ENCODE data around the gene ZBTB8A. TPM values are rescaled to one million over a fixed set of nuclear protein-coding genes. Genes with fewer than 3 reads are reported as not detected.

ZBTB8A gene
- total RNA-seq, 1 experiment from 2014 or later, result 11.5 TPM

DNA sequence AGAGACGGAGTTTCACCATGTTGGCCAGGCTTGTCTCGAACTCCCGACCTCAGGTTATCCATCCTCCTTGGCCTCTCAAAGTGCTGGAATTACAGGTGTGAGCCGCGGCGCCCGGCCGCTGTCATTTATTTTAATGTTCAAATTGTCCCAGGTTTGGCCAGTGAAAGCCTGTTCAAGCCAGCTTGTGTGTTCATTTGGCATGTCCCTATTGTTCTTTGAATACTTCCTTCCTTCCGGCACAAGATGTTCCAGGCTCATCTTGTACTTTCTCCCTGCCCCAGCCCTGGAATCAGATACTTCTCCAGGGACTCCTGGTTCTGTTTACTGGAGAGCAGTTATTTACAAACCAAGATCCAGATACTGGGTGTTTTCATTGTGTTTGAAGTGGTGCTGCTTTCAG, 37.4 kb upstream of the ZBTB8A start:
- Mint-ChIP-seq H3K9me3 (ENCODE audit: unreplicated experiment) (no peaks in the 10 kb centered on the region), H3K36me3 (ENCODE audit: insufficient read depth, unreplicated experiment) (no peaks in the 10 kb centered on the region), H3K4me1 (ENCODE audit: insufficient read depth, unreplicated experiment) (peaks cover 7% of the 10 kb centered on the region), H3K27ac (ENCODE audit: low read depth, unreplicated experiment) (peak overlapping the region; percentile 91), H3K27me3 (ENCODE audit: insufficient read depth, unreplicated experiment) (no peaks in the 10 kb centered on the region), H3K4me3 (ENCODE audit: unreplicated experiment) (peak overlapping the region; percentile 90)
- ChIA-PET POLR2A (interaction anchor here (3.4 kb wide), 1 partner anchor 149 kb away, joined by 14 read pairs; the partner anchor contains the start of genes RBBP4 and ZBTB8OS), CTCF (interaction anchor here (0.6 to 1.1 kb wide), 4 partner anchors 9 to 102 kb away, joined by 3 to 4 read pairs (median 3); no protein-coding TSS in a partner anchor)
- intact Hi-C loops (cut with micrococcal nuclease), result no loop called here
- TF ChIP-seq, protein P1, sequence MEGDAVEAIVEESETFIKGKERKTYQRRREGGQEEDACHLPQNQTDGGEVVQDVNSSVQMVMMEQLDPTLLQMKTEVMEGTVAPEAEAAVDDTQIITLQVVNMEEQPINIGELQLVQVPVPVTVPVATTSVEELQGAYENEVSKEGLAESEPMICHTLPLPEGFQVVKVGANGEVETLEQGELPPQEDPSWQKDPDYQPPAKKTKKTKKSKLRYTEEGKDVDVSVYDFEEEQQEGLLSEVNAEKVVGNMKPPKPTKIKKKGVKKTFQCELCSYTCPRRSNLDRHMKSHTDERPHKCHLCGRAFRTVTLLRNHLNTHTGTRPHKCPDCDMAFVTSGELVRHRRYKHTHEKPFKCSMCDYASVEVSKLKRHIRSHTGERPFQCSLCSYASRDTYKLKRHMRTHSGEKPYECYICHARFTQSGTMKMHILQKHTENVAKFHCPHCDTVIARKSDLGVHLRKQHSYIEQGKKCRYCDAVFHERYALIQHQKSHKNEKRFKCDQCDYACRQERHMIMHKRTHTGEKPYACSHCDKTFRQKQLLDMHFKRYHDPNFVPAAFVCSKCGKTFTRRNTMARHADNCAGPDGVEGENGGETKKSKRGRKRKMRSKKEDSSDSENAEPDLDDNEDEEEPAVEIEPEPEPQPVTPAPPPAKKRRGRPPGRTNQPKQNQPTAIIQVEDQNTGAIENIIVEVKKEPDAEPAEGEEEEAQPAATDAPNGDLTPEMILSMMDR (IDR thresholded peaks at IDR 0.05; ENCODE audit: unreplicated experiment), result no peak
- BruUV-seq (replicated peaks), result no TSS peak
- DNase-seq (ENCODE audit: unreplicated experiment), result peak; percentile 35

DNA sequence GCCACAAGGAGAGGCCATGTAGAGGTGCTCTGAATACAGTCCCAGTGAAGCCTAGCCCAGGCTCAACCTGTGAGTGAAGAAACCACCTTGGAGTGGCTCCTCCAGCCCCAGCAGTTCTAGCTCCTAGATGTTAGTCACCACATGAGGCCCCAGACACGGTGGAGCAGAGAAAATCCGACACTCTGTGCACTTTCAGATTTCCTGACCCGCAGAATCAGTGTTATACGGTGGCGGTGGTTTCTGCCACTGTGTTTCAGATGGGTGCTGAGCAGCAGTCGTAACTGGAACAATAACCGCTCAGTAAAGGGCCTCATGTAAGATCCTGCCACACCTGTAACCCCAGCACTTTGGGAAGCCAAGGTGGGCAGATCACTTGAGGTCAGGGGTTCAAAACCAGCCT, 36.1 kb upstream of the ZBTB8A start:
- H3K27me3 Mint-ChIP-seq (ENCODE audit: insufficient read depth, unreplicated experiment), result no peaks in the 10 kb centered on the region
- DNase-seq (ENCODE audit: unreplicated experiment), result no peak
- POLR2A ChIA-PET, result interaction anchor here (3.4 kb wide), 1 partner anchor 148 kb away, joined by 14 read pairs; the partner anchor contains the start of genes RBBP4 and ZBTB8OS
- CTCF ChIA-PET, result interaction anchor here (1.9 kb wide), 1 partner anchor 16 kb away, joined by 13 read pairs; no protein-coding TSS in a partner anchor
- H3K27ac Mint-ChIP-seq (ENCODE audit: low read depth, unreplicated experiment), result no peak overlapping the region
- H3K4me3 Mint-ChIP-seq (ENCODE audit: unreplicated experiment), result no peak overlapping the region
- no TSS peak for BruUV-seq (replicated peaks)
- H3K9me3 Mint-ChIP-seq (ENCODE audit: unreplicated experiment), result no peaks in the 10 kb centered on the region
- TF ChIP-seq, protein P1 (IDR thresholded peaks at IDR 0.05; ENCODE audit: unreplicated experiment), result no peak
- H3K36me3 Mint-ChIP-seq (ENCODE audit: insufficient read depth, unreplicated experiment), result no peaks in the 10 kb centered on the region
- H3K4me1 Mint-ChIP-seq (ENCODE audit: insufficient read depth, unreplicated experiment), result peaks cover 7% of the 10 kb centered on the region
- intact Hi-C loops (cut with micrococcal nuclease), result no loop called here

DNA sequence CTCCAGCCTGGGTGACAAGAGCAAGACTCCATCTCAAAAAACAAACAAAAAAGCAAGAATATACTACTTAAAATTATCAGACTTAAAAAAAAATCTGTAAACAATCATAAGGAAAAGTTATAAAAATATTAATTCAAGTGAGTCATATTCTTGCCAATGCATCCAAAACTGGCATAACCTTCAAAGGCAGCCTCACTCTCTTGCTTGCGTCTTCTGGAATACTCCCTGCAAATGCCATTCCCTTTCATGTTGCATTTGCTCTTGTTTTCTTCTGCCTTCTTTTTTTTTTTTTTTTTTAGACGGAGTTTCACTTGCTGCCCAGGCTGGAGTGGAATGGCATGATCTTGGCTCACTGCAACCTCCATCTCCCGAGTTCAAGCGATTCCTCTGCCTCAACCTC, 32.2 kb upstream of the ZBTB8A start:
- POLR2A ChIA-PET, result interaction anchor here (0.6 kb wide), 1 partner anchor 10 kb away, joined by 4 read pairs; no protein-coding TSS in a partner anchor
- Mint-ChIP-seq H3K4me3 (ENCODE audit: unreplicated experiment) (no peak overlapping the region), H3K27ac (ENCODE audit: low read depth, unreplicated experiment) (no peak overlapping the region), H3K36me3 (ENCODE audit: insufficient read depth, unreplicated experiment) (no peaks in the 10 kb centered on the region), H3K4me1 (ENCODE audit: insufficient read depth, unreplicated experiment) (peaks cover 2% of the 10 kb centered on the region), H3K27me3 (ENCODE audit: insufficient read depth, unreplicated experiment) (no peaks in the 10 kb centered on the region), H3K9me3 (ENCODE audit: unreplicated experiment) (no peaks in the 10 kb centered on the region)
- TF ChIP-seq, protein P1 (IDR thresholded peaks at IDR 0.05; ENCODE audit: unreplicated experiment), result no peak
- intact Hi-C loops (cut with micrococcal nuclease), result no loop called here
- BruUV-seq (replicated peaks), result no TSS peak
- DNase-seq (ENCODE audit: unreplicated experiment), result no peak
- CTCF ChIA-PET, result interaction anchor here (0.5 to 4.7 kb wide), 2 partner anchors 13 to 43 kb away, joined by 4 to 21 read pairs; no protein-coding TSS in a partner anchor

DNA sequence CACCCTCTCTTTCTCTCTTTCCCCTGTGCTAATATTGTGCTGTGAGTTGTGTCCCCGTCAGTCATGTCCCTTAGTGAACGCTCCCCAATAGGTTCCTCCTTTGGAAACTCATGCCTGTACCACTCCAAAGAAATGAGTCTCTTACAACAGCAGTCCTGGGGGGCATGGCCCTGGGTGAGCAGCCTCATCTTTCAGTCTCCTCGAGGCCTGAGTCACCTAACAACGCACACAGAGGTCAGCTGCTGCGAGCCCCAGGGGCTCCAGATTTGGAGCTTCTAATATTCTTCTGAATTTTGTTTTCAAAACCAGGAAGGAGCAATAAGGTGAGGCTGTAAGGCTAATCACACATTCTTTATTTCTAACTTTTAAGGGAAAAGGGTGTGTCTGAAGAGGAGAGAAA, 30.5 kb upstream of the ZBTB8A start:
- CTCF ChIA-PET, result interaction anchor here (4.7 kb wide), 1 partner anchor 12 kb away, joined by 21 read pairs; no protein-coding TSS in a partner anchor
- DNase-seq (ENCODE audit: unreplicated experiment), result no peak
- POLR2A ChIA-PET, result no interaction called here

More for the DNA sequence above, 30.5 kb upstream of the ZBTB8A start:
- Mint-ChIP-seq H3K9me3 (ENCODE audit: unreplicated experiment) (no peaks in the 10 kb centered on the region), H3K4me3 (ENCODE audit: unreplicated experiment) (no peak overlapping the region), H3K4me1 (ENCODE audit: insufficient read depth, unreplicated experiment) (no peaks in the 10 kb centered on the region), H3K36me3 (ENCODE audit: insufficient read depth, unreplicated experiment) (no peaks in the 10 kb centered on the region), H3K27ac (ENCODE audit: low read depth, unreplicated experiment) (no peak overlapping the region), H3K27me3 (ENCODE audit: insufficient read depth, unreplicated experiment) (no peaks in the 10 kb centered on the region)
- BruUV-seq (replicated peaks), result no TSS peak
- TF ChIP-seq, protein P1 (IDR thresholded peaks at IDR 0.05; ENCODE audit: unreplicated experiment), result no peak
- intact Hi-C loops (cut with micrococcal nuclease), result no loop called here
